H1 (cell line): ENCODE results near the gene ZSWIM7. TPM values are rescaled to one million over a fixed set of nuclear protein-coding genes. Genes with fewer than 3 reads are reported as not detected.

Experiments
- CTCF ChIA-PET: fragments of 300-600 bp; sonication (Branson Sonifier 250); formaldehyde crosslinking; loops from one replicate; lab custom pipeline; 2021; ENCODE audit not compliant: partially characterized antibody; lab: Charles Lee
- POLR2A ChIA-PET: fragments of 300-600 bp; sonication (Branson Sonifier 250); formaldehyde crosslinking; loops from one replicate; lab custom pipeline; 2021; ENCODE audit warnings: inconsistent platforms; ENCODE audit not compliant: partially characterized antibody; lab: Charles Lee
- DNase-seq, 2 experiments: peaks; one replicate each; pipeline versions ENCODE4 v3.0.0 to v3.0.0-alpha.2; 2010 to 2022; ENCODE audit warnings: low spot score in 2 of 2, low read depth in 1 of 2, mixed read lengths in 1 of 2
- FAIRE-seq: peaks from 2 replicates; lab custom pipeline; 2011; peaks lifted over from hg19 to GRCh38; lab: Jason Lieb, UNC
- H2AFZ ChIP-seq: 2 replicates; pipeline ENCODE4 v1.8.1; 2012; ENCODE audit warnings: low read length, inconsistent platforms
- H2AK5ac ChIP-seq: 2 replicates; pipeline ENCODE4 v1.6.1; 2013; ENCODE audit warnings: low read depth, low read length
- H2BK120ac ChIP-seq: replicated peaks from 2 replicates; pipeline ENCODE3; 2013; ENCODE audit warnings: low read depth, low read length, inconsistent platforms
- H2BK12ac ChIP-seq: 2 replicates; pipeline ENCODE4 v1.6.1; 2013; ENCODE audit warnings: low read depth, low read length
- H2BK15ac ChIP-seq: 2 replicates; pipeline ENCODE4 v1.6.1; 2013; ENCODE audit warnings: low read length
- H2BK20ac ChIP-seq: 2 replicates; pipeline ENCODE4 v1.6.1; 2013; ENCODE audit warnings: low read length
- H2BK5ac ChIP-seq: 2 replicates; pipeline ENCODE4 v1.6.1; 2013; ENCODE audit warnings: low read depth, low read length
- H3K14ac ChIP-seq: 2 replicates; pipeline ENCODE4 v1.6.1; 2013; ENCODE audit warnings: inconsistent platforms; ENCODE audit not compliant: insufficient read length
- H3K18ac ChIP-seq: 2 replicates; pipeline ENCODE4 v1.6.1; 2013; ENCODE audit warnings: low read length; ENCODE audit errors: extremely low read depth
- H3K23ac ChIP-seq: 2 replicates; pipeline ENCODE4 v1.6.1; 2013; ENCODE audit warnings: inconsistent platforms; ENCODE audit not compliant: insufficient read length
- H3K23me2 ChIP-seq: 2 replicates; pipeline ENCODE4 v1.6.1; 2013; ENCODE audit warnings: low read depth, low read length
- H3K27ac ChIP-seq: 2 replicates; pipeline ENCODE4 v1.6.1; 2011; ENCODE audit warnings: low read depth, low read length, inconsistent platforms
- H3K27me3 ChIP-seq, 4 experiments: replicated peaks in 1 of 4; 1 replicate in 1 of 4; 2 replicates in 3 of 4; pipeline versions ENCODE4 v1.6.1 to v1.8.1; 2011 to 2013; ENCODE audit warnings: low read length in 3 of 4, mild to moderate bottlenecking in 3 of 4, inconsistent platforms in 2 of 4, mixed read lengths in 2 of 4, moderate library complexity in 1 of 4; ENCODE audit not compliant: control insufficient read depth in 3 of 4, insufficient read depth in 3 of 4; ENCODE audit errors: extremely low read depth in 1 of 4
- H3K36me3 ChIP-seq, 4 experiments: 2 replicates each; pipeline versions ENCODE4 v1.6.1 to v1.8.1; 2011 to 2013; ENCODE audit warnings: mild to moderate bottlenecking in 4 of 4, low read length in 3 of 4, moderate library complexity in 2 of 4, control low read depth in 1 of 4, inconsistent platforms in 1 of 4; ENCODE audit not compliant: insufficient read depth in 4 of 4, control insufficient read depth in 2 of 4
- H3K4ac ChIP-seq: replicated peaks from 2 replicates; pipeline ENCODE3; 2013; ENCODE audit warnings: low read length, low read depth, mixed read lengths, inconsistent platforms; ENCODE audit not compliant: insufficient read length
- H3K4me1 ChIP-seq, 4 experiments: replicated peaks in 1 of 4; 1 replicate in 1 of 4; 2 replicates in 3 of 4; pipeline versions ENCODE4 v1.6.1 to v1.8.1; 2011 to 2013; ENCODE audit warnings: low read length in 3 of 4, inconsistent platforms in 2 of 4, mixed read lengths in 1 of 4; ENCODE audit not compliant: insufficient read depth in 4 of 4, control insufficient read depth in 3 of 4
- H3K4me2 ChIP-seq, 2 experiments: 2 replicates each; pipeline versions ENCODE4 v1.6.1 to v1.8.1; 2011 to 2013; ENCODE audit warnings: low read depth in 2 of 2, low read length in 2 of 2, control low read depth in 1 of 2, inconsistent platforms in 1 of 2, mild to moderate bottlenecking in 1 of 2; ENCODE audit not compliant: insufficient read depth in 1 of 2
- H3K4me3 ChIP-seq, 4 experiments: fragments of 200-600, 300-600 bp in 1 of 4; sonication (generic), shearing (Covaris generic), sonication (Bioruptor Twin) in 1 of 4; 2 replicates each; pipeline versions ENCODE4 v1.5.1 to v1.8.1; 2011 to 2016; ENCODE audit warnings: low read length in 4 of 4, low read depth in 3 of 4, control low read depth in 2 of 4, inconsistent platforms in 2 of 4, mild to moderate bottlenecking in 2 of 4, mixed read lengths in 1 of 4, moderate library complexity in 1 of 4; ENCODE audit not compliant: insufficient read depth in 2 of 4; ENCODE audit errors: extremely low read depth in 1 of 4
- H3K56ac ChIP-seq: replicated peaks from 2 replicates; pipeline ENCODE3; 2013; ENCODE audit warnings: low read depth, mild to moderate bottlenecking, mixed read lengths, low read length, inconsistent platforms; ENCODE audit not compliant: insufficient read length
- H3K79me1 ChIP-seq: 2 replicates; pipeline ENCODE4 v1.6.1; 2013; ENCODE audit warnings: low read depth, low read length, control low read depth
- H3K79me2 ChIP-seq, 2 experiments: 2 replicates each; pipeline versions ENCODE4 v1.6.1 to v1.8.1; 2012 to 2013; ENCODE audit warnings: low read length in 2 of 2, mild to moderate bottlenecking in 2 of 2, inconsistent platforms in 1 of 2; ENCODE audit not compliant: insufficient read depth in 2 of 2, control insufficient read depth in 1 of 2
- H3K9ac ChIP-seq, 4 experiments: replicated peaks in 1 of 4; 1 replicate in 1 of 4; 2 replicates in 3 of 4; pipeline versions ENCODE4 v1.6.1 to v1.8.1; 2011 to 2013; ENCODE audit warnings: low read depth in 3 of 4, low read length in 3 of 4, control low read depth in 2 of 4, mild to moderate bottlenecking in 2 of 4, moderate library complexity in 2 of 4, inconsistent platforms in 1 of 4; ENCODE audit errors: extremely low read depth in 1 of 4
- H3K9me3 ChIP-seq, 2 experiments: 2 replicates each; pipeline versions ENCODE4 v1.6.1 to v1.8.1; 2012 to 2013; ENCODE audit warnings: mild to moderate bottlenecking in 2 of 2, moderate library complexity in 2 of 2, control low read depth in 1 of 2, inconsistent platforms in 1 of 2, low read depth in 1 of 2, low read length in 1 of 2, mixed read lengths in 1 of 2; ENCODE audit not compliant: insufficient read depth in 2 of 2
- H4K20me1 ChIP-seq, 2 experiments: replicated peaks in 1 of 2; 2 replicates each; pipeline versions ENCODE3 to v1.8.1; 2011 to 2013; ENCODE audit warnings: inconsistent platforms in 2 of 2, low read length in 2 of 2, mild to moderate bottlenecking in 1 of 2; ENCODE audit not compliant: insufficient read depth in 2 of 2, control insufficient read depth in 1 of 2
- H4K5ac ChIP-seq: 2 replicates; pipeline ENCODE4 v1.6.1; 2013; ENCODE audit warnings: low read length, low read depth, mixed read lengths, inconsistent platforms; ENCODE audit not compliant: insufficient read length
- H4K8ac ChIP-seq: 2 replicates; pipeline ENCODE4 v1.8.0; 2013; ENCODE audit warnings: mild to moderate bottlenecking, moderate library complexity, low read length, inconsistent platforms; ENCODE audit not compliant: insufficient read depth; ENCODE audit errors: extremely low read depth
- H4K91ac ChIP-seq: replicated peaks from 2 replicates; pipeline ENCODE3; 2013; ENCODE audit warnings: low read length, mixed read lengths, inconsistent platforms; ENCODE audit not compliant: insufficient read length
- BCL11A ChIP-seq, 2 experiments: IDR thresholded peaks; one replicate each; pipeline ENCODE4 v1.6.1; 2011; ENCODE audit warnings: low read depth in 2 of 2, low read length in 2 of 2, mild to moderate bottlenecking in 2 of 2
- CEBPB ChIP-seq: IDR thresholded peaks from 2 replicates; pipeline ENCODE4 v1.6.1; 2012; ENCODE audit warnings: low read depth, low read length
- CTCF ChIP-seq, 3 experiments: IDR thresholded peaks; 1 replicate in 2 of 3; 2 replicates in 1 of 3; pipeline versions ENCODE4 v1.5.1 to v1.6.1; 2011; ENCODE audit warnings: low read length in 3 of 3, mild to moderate bottlenecking in 3 of 3, inconsistent platforms in 2 of 3, low read depth in 1 of 3, moderate library complexity in 1 of 3; ENCODE audit not compliant: insufficient read depth in 1 of 3; ENCODE audit errors: control extremely low read depth in 1 of 3
- EP300 ChIP-seq, 2 experiments: IDR thresholded peaks; 1 replicate in 1 of 2; 2 replicates in 1 of 2; pipeline ENCODE4 v1.6.1; 2011 to 2012; ENCODE audit warnings: low read depth in 2 of 2, low read length in 2 of 2, mild to moderate bottlenecking in 2 of 2, borderline replicate concordance in 1 of 2, inconsistent platforms in 1 of 2, moderate library complexity in 1 of 2
- EZH2 ChIP-seq: fragments of 200-600 bp; sonication (generic); IDR thresholded peaks from 2 replicates; pipeline ENCODE4 v1.7.1; 2012; ENCODE audit warnings: low read depth, mild to moderate bottlenecking, moderate library complexity, low read length, inconsistent platforms; ENCODE audit not compliant: severe bottlenecking
- FOSL1 ChIP-seq: IDR thresholded peaks from 2 replicates; pipeline ENCODE4 v1.6.1; 2011; ENCODE audit warnings: mild to moderate bottlenecking, low read depth, low read length, moderate library complexity; ENCODE audit not compliant: insufficient read depth
- GTF2F1 ChIP-seq: IDR thresholded peaks from 2 replicates; pipeline ENCODE4 v1.6.1; 2012; ENCODE audit warnings: low read depth, low read length, improper control_type of control experiment, borderline replicate concordance
- KDM1A ChIP-seq: fragments of 200-600, 300-600 bp; sonication (generic); IDR thresholded peaks from 2 replicates; pipeline ENCODE4 v1.7.1; 2016; ENCODE audit warnings: mild to moderate bottlenecking, low read length, borderline replicate concordance
- POLR2A ChIP-seq, 2 experiments: IDR thresholded peaks; 1 replicate in 1 of 2; 2 replicates in 1 of 2; pipeline ENCODE4 v1.6.1; 2011; ENCODE audit warnings: low read depth in 2 of 2, low read length in 2 of 2, mild to moderate bottlenecking in 2 of 2; ENCODE audit errors: control extremely low read depth in 1 of 2
- SIN3A ChIP-seq, 2 experiments: IDR thresholded peaks in 1 of 2; conservative IDR thresholded peaks in 1 of 2; 2 replicates each; pipeline ENCODE4 v1.6.1; 2011 to 2012; ENCODE audit warnings: low read length in 2 of 2, improper control_type of control experiment in 1 of 2, low read depth in 1 of 2, mild to moderate bottlenecking in 1 of 2
- SRF ChIP-seq: IDR thresholded peaks from 2 replicates; pipeline ENCODE4 v1.6.1; 2011; ENCODE audit warnings: mild to moderate bottlenecking, low read depth, low read length, moderate library complexity
- WGBS, 2 experiments: shearing (Covaris generic) in 1 of 2; methylation state at CpG; one replicate each; pipeline versions ENCODE4 v1.1.6 to v1.1.7; 2013 to 2015; ENCODE audit warnings: low lambda C conversion rate in 2 of 2, mixed read lengths in 2 of 2, inconsistent platforms in 1 of 2, low coverage in 1 of 2, missing lambda C conversion rate in 1 of 2; ENCODE audit not compliant: insufficient replicate concordance in 2 of 2, insufficient coverage in 1 of 2, insufficient read length in 1 of 2; ENCODE audit errors: extremely low coverage in 1 of 2, missing lambda C conversion rate in 1 of 2; 5-methylcytosine and 5-hydroxymethylcytosine counted together
- polyA plus RNA-seq, 7 experiments: library from polyadenylated mRNA; depleted of rRNA in 3 of 7; stranded (reverse) in 5 of 7; unstranded in 2 of 7; fragments of >200 nt in 5 of 7; fragments of 200-250 nt in 2 of 7; gene quantifications; 1 replicate in 5 of 7; 2 replicates in 1 of 7; 4 replicates in 1 of 7; pipeline versions ENCODE4 v1.2.1 to v1.2.3, GENCODE V29; 2011 to 2013; ENCODE audit warnings: missing spikeins in 2 of 7, mixed read lengths in 2 of 7
- total RNA-seq: library from RNA; stranded (reverse); fragmentation: NEBNext Ultra II Directional; extraction: Animal tissue kit (Norgen Biotek cat#: 25700); gene quantifications from 2 replicates; pipeline ENCODE4 v1.2.1, GENCODE V29; 2021

The ZSWIM7 gene
- total and polyA plus RNA-seq, 2 of the 8 experiments (the other 6 are each of a cell fraction or from before 2014, with no cell fraction given) = 39.3 to 57.7 TPM

- no peaks in the 10 kb centered on the region; the same call in 1 of the 2 replicates for H3K79me1 ChIP-seq
- H3K18ac ChIP-seq = no peak overlapping the region
- ChIA-PET CTCF (interaction anchor here (1.3 to 3.3 kb wide), 3 partner anchors 8 to 50 kb away, joined by 4 to 38 read pairs (median 9); partner anchors contain the start of genes TTC19 and ZSWIM7), POLR2A (interaction anchor here (1.1 to 3.9 kb wide), 2 partner anchors 19 to 52 kb away, joined by 4 to 25 read pairs; partner anchors contain the start of genes TTC19 and ZSWIM7)
- no peak overlapping the region for H3K9ac ChIP-seq
- DNase-seq (no peak), FAIRE-seq (no peak)
- H3K27me3 ChIP-seq = peaks cover 10 to 41% (median 35%) of the 10 kb centered on the region in 4 experiments
- no peak overlapping the region for H2BK20ac ChIP-seq
- H3K23me2 ChIP-seq = peaks cover 14% of the 10 kb centered on the region
- H2BK15ac ChIP-seq = no peak overlapping the region
- no peak overlapping the region for H2BK12ac ChIP-seq
- no peaks in the 10 kb centered on the region for H4K20me1 ChIP-seq
- no peak overlapping the region for H3K23ac ChIP-seq
- H3K27ac ChIP-seq = no peak overlapping the region
- no peak overlapping the region for H3K56ac ChIP-seq
- no peak overlapping the region for H2AK5ac ChIP-seq
- whole genome bisulfite sequencing, 2 experiments = 94% methylated on average over 2 of the region's 3 CpGs; no CpG with 5 or more reads in 1 of the 2 experiments
- peaks cover 5 to 17% (median 5%) of the 10 kb centered on the region in 4 experiments; a peak in 6 of 7 replicates for H3K4me1 ChIP-seq
- no peak overlapping the region for H2BK5ac ChIP-seq
- H3K9me3 ChIP-seq = no peaks in the 10 kb centered on the region
- no peak overlapping the region for H2AFZ ChIP-seq
- no peak overlapping the region for H4K5ac ChIP-seq
- H3K4ac ChIP-seq = no peak overlapping the region
- no peak overlapping the region; a peak in 1 of 4 replicates for H3K4me2 ChIP-seq
- H3K14ac ChIP-seq = no peak overlapping the region
- no peak overlapping the region for H3K4me3 ChIP-seq
- no peak overlapping the region for H2BK120ac ChIP-seq
- H3K79me2 ChIP-seq = no peaks in the 10 kb centered on the region
- no peaks in the 10 kb centered on the region for H3K36me3 ChIP-seq
- H4K8ac ChIP-seq = no peak overlapping the region
- no peak overlapping the region for H4K91ac ChIP-seq
- no peak for TF ChIP-seq EZH2
- no peak for TF ChIP-seq EP300 (IDR thresholded peaks at IDR 0.05; ENCODE audit: borderline replicate concordance in 1 of 2, low read depth in 2 of 2, low read length in 2 of 2)
- TF ChIP-seq KDM1A = no peak
- TF ChIP-seq CTCF (IDR thresholded peaks at IDR 0.05; ENCODE audit: control extremely low read depth in 1 of 3, insufficient read depth in 1 of 3, low read depth in 1 of 3, low read length in 3 of 3) = no peak
- TF ChIP-seq CEBPB = no peak
- no peak for TF ChIP-seq GTF2F1
- TF ChIP-seq SRF = no peak
- TF ChIP-seq POLR2A (IDR thresholded peaks at IDR 0.05; ENCODE audit: control extremely low read depth in 1 of 2, low read depth in 2 of 2, low read length in 2 of 2) = no peak
- TF ChIP-seq BCL11A (IDR thresholded peaks at IDR 0.05; ENCODE audit: low read depth in 2 of 2, low read length in 2 of 2) = no peak
- no peak for TF ChIP-seq SIN3A (conservative IDR thresholded peaks at IDR 0.05 in 1 of 2, IDR thresholded peaks at IDR 0.05 in 1 of 2; ENCODE audit: low read depth in 1 of 2, low read length in 2 of 2)
- TF ChIP-seq FOSL1 = no peak
Measured at GRCh38 chr17:15947271-15947670, 52.2 kb downstream of the ZSWIM7 start.
